IPS-20b (cell line): Measurements from ENCODE around the gene ARIH2.
A peak's percentile ranks its signal among the peaks of the same experiment; 100 is the strongest.

ENCODE experiments used
- H3K27ac ChIP-seq: one replicate; pipeline ENCODE4 v1.5.1; 2013; ENCODE audit warnings: low read length
- H3K27me3 ChIP-seq: 2 replicates; pipeline ENCODE4 v1.6.1; 2013; ENCODE audit warnings: mild to moderate bottlenecking, low read length, inconsistent platforms; ENCODE audit not compliant: insufficient read depth
- H3K36me3 ChIP-seq: 2 replicates; pipeline ENCODE4 v1.6.1; 2013; ENCODE audit warnings: low read depth, mild to moderate bottlenecking, inconsistent platforms, low read length, moderate library complexity; ENCODE audit not compliant: insufficient read depth
- H3K4me1 ChIP-seq: 2 replicates; pipeline ENCODE4 v1.6.1; 2013; ENCODE audit warnings: mild to moderate bottlenecking, control low read depth, inconsistent platforms, low read length, moderate library complexity; ENCODE audit not compliant: insufficient read depth
- H3K4me3 ChIP-seq: 2 replicates; pipeline ENCODE4 v1.5.1; 2013; ENCODE audit warnings: mild to moderate bottlenecking, low read length, inconsistent platforms
- H3K9ac ChIP-seq: 2 replicates; pipeline ENCODE4 v1.6.1; 2013; ENCODE audit warnings: low read depth, mild to moderate bottlenecking, inconsistent platforms, low read length, moderate library complexity
- H3K9me3 ChIP-seq: 2 replicates; pipeline ENCODE4 v1.6.1; 2013; ENCODE audit warnings: mild to moderate bottlenecking, low read depth, low read length, inconsistent platforms; ENCODE audit not compliant: insufficient read depth

The ARIH2 gene

GRCh38 chr3:48957006-48957705, 38.5 kb downstream of the ARIH2 start:
- no peaks in the 10 kb centered on the region for H3K9me3 ChIP-seq
- H3K27ac ChIP-seq = no peak overlapping the region
- no peak overlapping the region for H3K9ac ChIP-seq
- no peaks in the 10 kb centered on the region for H3K27me3 ChIP-seq
- no peak overlapping the region for H3K4me3 ChIP-seq
- no peaks in the 10 kb centered on the region for H3K4me1 ChIP-seq
- peaks cover 27% of the 10 kb centered on the region for H3K36me3 ChIP-seq

- Histone ChIP-seq H3K27ac (no peak overlapping the region), H3K9me3 (no peaks in the 10 kb centered on the region), H3K9ac (no peak overlapping the region; the same call in 1 of the 2 replicates), H3K4me3 (no peak overlapping the region), H3K36me3 (peaks cover 38% of the 10 kb centered on the region), H3K4me1 (peaks cover 9% of the 10 kb centered on the region; the same call in 1 of the 2 replicates), H3K27me3 (no peaks in the 10 kb centered on the region)
These were observed 42.3 kb downstream of the ARIH2 start for GRCh38 chr3:48960841-48961413.

DNA sequence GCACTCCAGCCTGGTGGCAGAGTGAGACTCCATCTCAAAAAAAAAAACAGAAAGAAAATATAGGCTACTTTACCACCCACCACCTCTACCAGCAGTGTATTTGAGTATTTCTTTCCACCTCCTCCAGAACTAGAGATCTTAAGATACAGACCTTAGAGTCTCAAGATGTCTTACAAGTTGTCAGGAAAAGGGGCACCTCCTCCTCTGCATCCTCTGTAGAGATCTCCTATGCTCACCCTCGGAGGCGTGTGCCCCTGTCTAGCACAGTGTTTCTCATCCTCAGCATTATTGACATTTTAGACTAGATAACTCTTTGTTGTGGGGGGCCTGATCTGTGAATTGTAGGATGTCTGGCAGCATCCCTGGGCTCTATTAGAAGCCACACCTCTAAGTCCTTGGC, 43.7 kb downstream of the ARIH2 start:
- Histone ChIP-seq H3K4me1 (peaks cover 9% of the 10 kb centered on the region; the same call in 1 of the 2 replicates), H3K4me3 (no peak overlapping the region), H3K9ac (no peak overlapping the region; the same call in 1 of the 2 replicates)

DNA sequence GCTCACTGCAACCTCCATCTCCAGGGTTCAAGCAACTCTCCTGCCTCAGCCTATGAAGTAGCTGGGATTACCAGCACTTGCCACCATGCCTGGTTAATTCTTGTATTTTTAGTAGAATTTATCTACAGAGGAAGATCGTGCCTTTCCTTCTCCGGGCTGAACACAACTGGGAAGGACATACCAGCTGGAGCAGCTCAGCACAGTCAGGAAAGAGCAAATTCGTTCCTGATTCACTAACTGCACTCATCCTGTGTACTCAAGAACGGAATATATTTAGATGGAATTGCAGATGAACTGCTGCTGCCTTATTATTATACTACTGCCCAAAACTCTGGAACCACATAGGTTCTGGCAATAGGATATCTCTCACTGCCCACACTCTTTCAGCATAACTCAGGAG, 44.3 kb downstream of the ARIH2 start:
- peaks cover 49% of the 10 kb centered on the region for H3K36me3 ChIP-seq
- H3K9ac ChIP-seq = peak overlapping the region; percentile 6; the same call in 1 of the 2 replicates
- no peaks in the 10 kb centered on the region for H3K27me3 ChIP-seq

More for the DNA sequence above, 43.7 kb downstream of the ARIH2 start:
- Histone ChIP-seq H3K27ac (no peak overlapping the region), H3K9me3 (no peaks in the 10 kb centered on the region), H3K36me3 (peaks cover 49% of the 10 kb centered on the region), H3K27me3 (no peaks in the 10 kb centered on the region)

DNA sequence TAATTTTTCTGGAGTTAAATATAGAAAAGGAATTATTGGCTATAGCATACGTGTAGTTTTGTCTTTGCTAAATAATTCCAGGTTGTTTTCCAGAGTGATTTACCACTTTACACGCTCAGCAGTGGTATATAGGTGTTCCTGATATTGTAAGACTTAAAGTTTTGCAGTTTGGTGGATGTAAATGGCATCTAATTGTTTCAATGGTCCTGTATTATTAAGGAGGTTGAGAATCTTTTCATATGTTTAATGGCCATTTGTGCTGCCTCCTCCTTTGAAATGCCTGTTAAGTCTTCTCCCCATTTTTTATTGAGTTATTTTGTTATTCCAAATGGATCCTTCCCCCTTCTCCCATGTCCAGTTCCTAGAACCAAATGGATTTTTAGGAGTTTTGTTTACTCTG, 44.9 kb downstream of the ARIH2 start:
- no peak overlapping the region for H3K27ac ChIP-seq
- peaks cover 51% of the 10 kb centered on the region for H3K36me3 ChIP-seq
- H3K9me3 ChIP-seq = no peaks in the 10 kb centered on the region
- H3K27me3 ChIP-seq = no peaks in the 10 kb centered on the region
- H3K4me3 ChIP-seq = peak overlapping the region; percentile 22; the same call in 1 of the 2 replicates
- H3K4me1 ChIP-seq = peaks cover 9% of the 10 kb centered on the region; the same call in 1 of the 2 replicates
- H3K9ac ChIP-seq = peak overlapping the region; percentile 6; the same call in 1 of the 2 replicates

More for the DNA sequence above, 44.3 kb downstream of the ARIH2 start:
- Histone ChIP-seq H3K4me3 (no peak overlapping the region; the same call in 1 of the 2 replicates), H3K4me1 (peaks cover 9% of the 10 kb centered on the region; the same call in 1 of the 2 replicates), H3K9me3 (no peaks in the 10 kb centered on the region), H3K27ac (no peak overlapping the region)

DNA sequence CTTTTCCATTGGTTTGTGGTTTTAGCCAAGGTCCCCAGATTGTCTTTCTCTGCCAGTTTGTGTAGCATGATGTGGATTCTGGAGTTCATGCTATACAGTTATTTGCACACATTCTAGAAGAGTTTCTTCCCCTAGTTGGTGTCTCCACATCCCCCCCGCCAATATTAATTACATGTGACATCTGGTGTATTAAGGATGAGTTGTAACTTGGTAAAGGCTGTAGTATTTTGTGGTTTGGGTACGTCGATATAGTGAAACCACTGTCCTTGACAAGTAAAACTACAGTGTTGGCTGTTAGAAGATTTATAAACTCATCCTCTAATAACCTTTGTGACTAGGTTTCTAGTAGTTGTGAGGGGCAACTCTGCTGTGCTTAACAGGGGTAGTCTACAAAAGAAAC, 47.7 kb downstream of the ARIH2 start:
- Histone ChIP-seq H3K9ac (no peak overlapping the region), H3K36me3 (peaks cover 76% of the 10 kb centered on the region), H3K27ac (no peak overlapping the region)

GRCh38 chr3:48966876-48967361, 48.3 kb downstream of the ARIH2 start:
- no peaks in the 10 kb centered on the region for H3K27me3 ChIP-seq
- H3K27ac ChIP-seq = no peak overlapping the region
- H3K9ac ChIP-seq = no peak overlapping the region

More for the DNA sequence above, 47.7 kb downstream of the ARIH2 start:
- no peak overlapping the region for H3K4me3 ChIP-seq
- H3K27me3 ChIP-seq = no peaks in the 10 kb centered on the region
- H3K4me1 ChIP-seq = peaks cover 9% of the 10 kb centered on the region; the same call in 1 of the 2 replicates
- H3K9me3 ChIP-seq = no peaks in the 10 kb centered on the region

DNA sequence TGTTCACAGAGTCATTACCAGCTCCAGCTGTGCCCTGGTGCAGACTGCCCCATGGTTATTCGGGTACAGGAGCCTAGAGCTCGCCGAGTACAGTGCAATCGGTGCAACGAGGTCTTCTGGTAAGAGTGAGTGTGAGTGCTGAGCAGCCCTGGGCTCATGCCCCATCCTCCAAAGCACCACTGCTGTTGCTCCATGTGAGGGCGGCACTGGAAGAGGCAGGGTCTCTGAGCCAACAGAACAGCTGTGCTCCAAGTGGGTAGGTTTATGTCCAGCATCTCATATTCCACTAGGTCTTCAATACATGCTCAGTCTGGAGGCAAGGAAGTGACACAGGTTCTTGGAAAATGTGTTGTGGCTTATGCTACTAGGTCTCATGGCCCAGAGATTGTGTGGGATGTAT, 51.9 kb downstream of the ARIH2 start:
- H3K27ac ChIP-seq = no peak overlapping the region
- H3K4me3 ChIP-seq = no peak overlapping the region
- no peaks in the 10 kb centered on the region for H3K27me3 ChIP-seq
- no peak overlapping the region for H3K9ac ChIP-seq
- peaks cover 93% of the 10 kb centered on the region for H3K36me3 ChIP-seq
- no peaks in the 10 kb centered on the region for H3K9me3 ChIP-seq
- H3K4me1 ChIP-seq = no peaks in the 10 kb centered on the region

More at GRCh38 chr3:48966876-48967361, 48.3 kb downstream of the ARIH2 start:
- Histone ChIP-seq H3K36me3 (peaks cover 76% of the 10 kb centered on the region), H3K4me3 (no peak overlapping the region), H3K9me3 (no peaks in the 10 kb centered on the region), H3K4me1 (peaks cover 9% of the 10 kb centered on the region; the same call in 1 of the 2 replicates)

- no peaks in the 10 kb centered on the region for H3K9me3 ChIP-seq
- H3K9ac ChIP-seq = no peak overlapping the region
- H3K27me3 ChIP-seq = no peaks in the 10 kb centered on the region
- peaks cover 92% of the 10 kb centered on the region for H3K36me3 ChIP-seq
- H3K4me3 ChIP-seq = no peak overlapping the region
- H3K27ac ChIP-seq = no peak overlapping the region
- no peaks in the 10 kb centered on the region for H3K4me1 ChIP-seq
These were observed 55.6 kb downstream of the ARIH2 start for GRCh38 chr3:48974076-48974864.

GRCh38 chr3:48979451-48979850, 60.8 kb downstream of the ARIH2 start:
- H3K36me3 ChIP-seq = peaks cover 94% of the 10 kb centered on the region
- no peak overlapping the region for H3K9ac ChIP-seq
- no peak overlapping the region for H3K27ac ChIP-seq
- no peaks in the 10 kb centered on the region for H3K27me3 ChIP-seq
- no peak overlapping the region for H3K4me3 ChIP-seq
- H3K4me1 ChIP-seq = no peaks in the 10 kb centered on the region
- H3K9me3 ChIP-seq = no peaks in the 10 kb centered on the region

DNA sequence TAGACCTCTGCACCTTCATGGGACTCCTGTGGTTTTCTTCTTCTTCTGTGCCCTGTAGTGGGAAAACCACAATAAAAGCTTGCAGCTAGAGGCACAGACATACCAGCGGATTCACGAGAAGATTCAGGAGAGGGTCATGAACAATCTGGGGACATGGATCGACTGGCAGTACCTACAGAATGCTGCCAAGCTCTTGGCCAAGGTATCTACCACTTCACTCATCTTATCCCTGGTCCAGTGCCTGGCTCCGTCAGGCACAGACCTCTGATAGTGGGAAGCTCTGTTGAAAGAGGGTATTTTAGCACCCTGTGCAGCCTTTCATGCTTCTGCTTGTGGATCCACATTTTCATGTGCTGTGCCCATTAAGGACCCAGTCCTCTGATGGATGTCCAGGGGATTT, 61.7 kb downstream of the ARIH2 start:
- H3K9ac ChIP-seq = no peak overlapping the region
- H3K4me3 ChIP-seq = no peak overlapping the region
- H3K36me3 ChIP-seq = peaks cover 94% of the 10 kb centered on the region
- H3K9me3 ChIP-seq = no peaks in the 10 kb centered on the region
- no peak overlapping the region for H3K27ac ChIP-seq
- no peaks in the 10 kb centered on the region for H3K4me1 ChIP-seq
- no peaks in the 10 kb centered on the region for H3K27me3 ChIP-seq
